ENCODE measurements around the gene SERTAD3.
A peak's percentile ranks its signal among the peaks of the same experiment; 100 is the strongest.

The SERTAD3 gene

DNA sequence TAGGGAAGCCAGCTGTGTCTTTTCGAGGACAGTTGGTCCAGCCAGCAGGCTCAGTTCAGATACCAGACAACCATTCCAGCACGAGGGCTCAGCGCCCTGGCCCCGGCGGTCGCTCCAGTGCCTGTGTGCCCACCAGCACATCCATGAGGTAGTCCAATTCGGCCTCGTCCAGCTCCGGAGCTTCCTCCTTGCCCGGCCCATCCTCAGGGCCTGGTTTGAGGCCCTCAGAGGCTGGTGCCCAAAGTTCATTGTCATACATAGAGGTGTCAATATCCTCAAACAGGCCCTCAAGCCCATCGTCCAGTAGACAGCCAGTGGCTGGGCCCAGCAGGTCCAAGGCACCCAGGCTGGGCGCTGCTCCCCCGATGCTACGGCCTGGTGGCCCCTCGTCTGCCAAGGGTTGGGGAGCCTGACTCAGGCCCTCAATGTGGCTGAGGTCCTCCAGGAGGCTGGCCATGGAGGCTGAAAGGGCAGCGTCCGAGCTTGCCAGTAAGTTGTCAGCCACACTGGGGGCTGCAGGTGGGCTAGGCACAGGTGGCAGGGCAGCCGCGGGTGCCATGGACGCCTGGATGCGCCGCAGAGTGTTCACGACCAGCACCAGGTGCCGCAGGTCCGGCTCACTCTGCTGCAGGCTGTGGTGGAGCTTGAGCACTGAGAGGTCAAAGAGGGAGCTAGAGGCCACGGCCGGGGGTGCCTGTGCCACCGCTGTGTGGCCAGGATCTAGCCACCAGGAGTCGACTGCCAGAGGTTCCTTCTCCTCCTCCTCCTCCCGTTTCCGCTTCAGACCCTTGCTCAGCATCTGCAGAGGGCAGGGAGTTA lies 21.2 kb downstream of the SERTAD3 start:
- DNase-seq (ENCODE audit: low read depth): no peak
- H3K4me3 ChIP-seq (ENCODE audit: low read depth, low read length): no peak overlapping the region
- TF ChIP-seq, protein P1, sequence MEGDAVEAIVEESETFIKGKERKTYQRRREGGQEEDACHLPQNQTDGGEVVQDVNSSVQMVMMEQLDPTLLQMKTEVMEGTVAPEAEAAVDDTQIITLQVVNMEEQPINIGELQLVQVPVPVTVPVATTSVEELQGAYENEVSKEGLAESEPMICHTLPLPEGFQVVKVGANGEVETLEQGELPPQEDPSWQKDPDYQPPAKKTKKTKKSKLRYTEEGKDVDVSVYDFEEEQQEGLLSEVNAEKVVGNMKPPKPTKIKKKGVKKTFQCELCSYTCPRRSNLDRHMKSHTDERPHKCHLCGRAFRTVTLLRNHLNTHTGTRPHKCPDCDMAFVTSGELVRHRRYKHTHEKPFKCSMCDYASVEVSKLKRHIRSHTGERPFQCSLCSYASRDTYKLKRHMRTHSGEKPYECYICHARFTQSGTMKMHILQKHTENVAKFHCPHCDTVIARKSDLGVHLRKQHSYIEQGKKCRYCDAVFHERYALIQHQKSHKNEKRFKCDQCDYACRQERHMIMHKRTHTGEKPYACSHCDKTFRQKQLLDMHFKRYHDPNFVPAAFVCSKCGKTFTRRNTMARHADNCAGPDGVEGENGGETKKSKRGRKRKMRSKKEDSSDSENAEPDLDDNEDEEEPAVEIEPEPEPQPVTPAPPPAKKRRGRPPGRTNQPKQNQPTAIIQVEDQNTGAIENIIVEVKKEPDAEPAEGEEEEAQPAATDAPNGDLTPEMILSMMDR (IDR thresholded peaks at IDR 0.05; ENCODE audit: low read depth, low read length, missing control alignments): no peak

DNA sequence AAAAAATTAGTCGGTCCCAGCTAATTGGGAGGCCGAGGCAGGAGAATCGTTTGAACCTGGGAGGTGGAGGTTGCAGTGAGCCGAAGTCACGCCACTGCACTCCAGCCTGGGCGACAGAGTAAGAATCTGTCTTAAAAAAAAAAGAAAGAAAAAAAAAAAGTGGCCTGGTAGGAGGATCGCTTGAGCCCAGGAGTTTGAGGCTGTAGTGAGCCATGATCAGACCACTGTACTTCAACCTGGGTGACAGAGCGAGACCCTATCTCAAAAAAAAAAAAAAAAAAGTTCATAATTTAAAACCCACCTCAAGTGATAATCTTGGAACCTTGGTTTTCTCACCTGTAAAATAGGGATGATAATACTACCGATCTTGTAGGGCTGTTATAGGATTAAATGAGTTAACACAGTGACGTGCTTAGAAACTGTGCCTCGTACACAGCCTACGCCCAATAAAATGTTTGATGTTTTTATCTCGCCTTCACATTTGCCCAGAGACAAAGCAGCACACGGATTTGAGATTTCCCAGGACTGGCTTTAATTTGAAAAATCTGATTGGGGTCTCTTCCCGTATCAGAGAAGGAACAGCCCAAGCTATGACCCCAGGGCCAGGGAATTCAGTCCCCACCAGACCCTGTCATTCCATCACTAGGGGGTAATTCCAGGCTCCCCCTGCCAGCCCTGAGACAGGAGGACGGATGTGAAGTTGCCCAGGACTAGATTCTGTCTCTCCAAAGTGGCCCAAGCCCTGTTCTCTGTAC lies 22.0 kb downstream of the SERTAD3 start:
- no peak for DNase-seq (ENCODE audit: low read depth)
- no peak overlapping the region for H3K4me3 ChIP-seq (ENCODE audit: low read depth, low read length)
- TF ChIP-seq, protein P1 (IDR thresholded peaks at IDR 0.05; ENCODE audit: low read depth, low read length, missing control alignments): no peak

DNA sequence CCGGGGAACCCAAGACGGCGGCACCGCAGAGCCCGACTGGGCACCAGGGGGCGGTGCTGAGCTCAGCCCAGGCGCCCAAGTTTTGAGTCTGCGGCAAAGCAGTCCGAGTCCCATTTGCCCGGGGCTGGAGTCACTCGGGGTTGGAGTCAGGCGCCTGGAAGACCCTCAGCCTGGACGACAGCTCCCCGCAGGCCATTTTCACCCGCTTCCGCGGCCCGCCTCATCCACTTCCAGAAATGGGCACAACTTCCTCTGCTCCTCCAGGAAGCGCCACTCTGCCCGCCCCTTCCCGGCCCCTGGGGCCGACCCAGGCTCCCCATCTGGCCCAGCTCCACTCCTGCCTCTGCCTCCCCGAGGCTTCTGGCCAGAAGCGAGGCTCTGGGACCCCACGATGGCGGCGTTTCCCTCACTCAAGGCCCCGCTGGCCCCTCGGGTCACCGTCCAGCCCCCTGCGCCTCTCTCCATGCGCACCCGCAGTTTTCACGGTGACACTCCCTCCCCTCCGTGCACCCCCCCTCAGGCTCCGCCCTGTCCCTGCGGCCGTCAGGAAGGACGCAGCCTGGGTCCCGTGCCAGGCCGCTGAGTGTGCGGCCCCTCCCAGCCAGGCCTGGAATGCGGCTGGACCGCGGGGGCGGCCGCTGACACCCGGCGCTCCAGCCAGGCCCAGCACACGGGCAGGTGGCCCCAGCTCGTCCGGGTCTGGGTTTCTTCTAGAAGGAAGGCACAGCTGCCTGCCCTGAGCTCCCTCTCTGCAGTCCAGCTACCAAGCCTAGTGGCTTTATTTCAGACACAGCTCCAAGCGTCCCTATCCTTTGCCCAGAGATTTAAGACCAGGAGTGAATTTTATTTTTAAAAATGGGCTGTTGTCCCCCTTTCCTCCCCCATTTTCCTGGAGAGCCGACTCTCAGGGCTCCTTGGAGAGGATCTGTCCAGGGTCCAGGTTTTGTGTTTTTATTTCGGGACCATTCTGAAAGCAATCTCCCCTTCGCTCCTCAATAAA lies 23.1 kb downstream of the SERTAD3 start:
- TF ChIP-seq, protein P1 (IDR thresholded peaks at IDR 0.05; ENCODE audit: low read depth, low read length, missing control alignments): peak; percentile 96
- no peak for DNase-seq (ENCODE audit: low read depth)
- peak overlapping the region; percentile 72 for H3K4me3 ChIP-seq (ENCODE audit: low read depth, low read length)

DNA sequence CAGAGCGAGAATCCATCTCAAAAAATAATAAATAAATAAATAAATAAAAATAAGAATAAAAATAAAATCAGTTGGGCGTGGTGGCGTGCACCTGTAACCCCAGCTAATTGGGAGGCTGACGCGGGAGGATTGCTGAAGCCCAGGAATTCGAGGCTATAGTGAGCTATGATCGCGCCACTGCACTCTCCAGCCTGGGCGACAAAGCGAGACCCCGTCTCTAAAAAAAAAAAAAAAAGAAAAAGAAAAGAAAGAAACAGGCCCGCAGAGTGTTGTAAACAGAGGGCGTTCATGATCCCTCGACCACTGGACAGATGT lies 23.7 kb downstream of the SERTAD3 start:
- DNase-seq (ENCODE audit: low read depth): no peak
- TF ChIP-seq, protein P1 (IDR thresholded peaks at IDR 0.05; ENCODE audit: low read depth, low read length, missing control alignments): no peak
- peak overlapping the region; percentile 72; the same call in 1 of the 2 replicates for H3K4me3 ChIP-seq (ENCODE audit: low read depth, low read length)

DNA sequence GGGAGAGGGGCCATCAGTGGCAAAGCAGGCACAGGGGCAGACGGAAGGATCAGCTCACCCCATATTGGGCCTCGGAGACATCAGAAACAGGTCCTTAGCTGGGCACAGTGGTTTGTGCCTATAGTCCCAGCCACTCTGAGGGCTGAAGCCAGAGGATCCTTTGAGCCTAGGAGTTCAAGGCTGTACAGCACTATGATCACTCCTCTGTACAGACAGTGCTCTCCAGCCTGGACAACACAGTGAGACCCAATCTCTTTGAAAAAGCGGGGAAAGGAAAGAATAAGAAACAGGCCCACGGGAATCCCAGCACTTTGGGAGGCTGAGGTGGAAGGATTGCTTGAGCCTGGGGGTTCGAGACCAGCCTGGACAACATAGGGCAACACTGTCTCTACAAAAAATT lies 24.4 kb downstream of the SERTAD3 start:
- DNase-seq (ENCODE audit: low read depth): no peak
- H3K4me3 ChIP-seq (ENCODE audit: low read depth, low read length): no peak overlapping the region
- TF ChIP-seq, protein P1 (IDR thresholded peaks at IDR 0.05; ENCODE audit: low read depth, low read length, missing control alignments): no peak

DNA sequence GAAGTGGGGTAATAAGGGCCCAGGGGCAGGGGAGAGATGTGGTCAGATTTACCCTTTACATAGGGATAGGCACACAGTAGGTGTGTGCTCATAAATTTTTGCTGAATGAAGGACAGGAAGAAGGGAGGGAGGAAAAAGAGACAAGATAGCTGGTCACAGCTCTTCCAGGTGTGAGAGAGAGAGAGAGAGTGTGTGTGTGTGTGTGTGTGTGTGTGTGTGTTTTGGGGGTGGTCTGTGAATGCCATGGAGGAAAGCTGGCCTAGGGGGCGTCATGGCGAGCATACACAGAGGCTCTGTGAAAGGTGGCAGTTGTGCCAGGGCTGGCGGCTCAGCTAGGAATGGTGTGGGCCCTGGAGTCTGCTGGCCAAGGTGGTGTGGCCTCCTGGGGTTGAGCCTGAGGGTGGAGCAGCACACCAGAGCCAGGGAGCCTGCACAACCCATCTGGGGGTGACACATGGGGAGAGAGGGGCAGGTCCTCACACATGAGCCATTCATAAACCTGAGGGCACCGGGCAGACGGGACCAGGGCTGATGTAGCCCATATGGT lies 25.0 kb downstream of the SERTAD3 start:
- no peak overlapping the region for H3K4me3 ChIP-seq (ENCODE audit: low read depth, low read length)
- TF ChIP-seq, protein P1 (IDR thresholded peaks at IDR 0.05; ENCODE audit: low read depth, low read length, missing control alignments): no peak
- no peak for DNase-seq (ENCODE audit: low read depth)
